Uterus (tissue), 4 donors: ENCODE data around the gene KLHDC4. TPM values are rescaled to one million over a fixed set of nuclear protein-coding genes. Genes with fewer than 3 reads are reported as not detected.
"Not testable (repeated sequence)": the region's sequence is repeated elsewhere in the genome, so short reads cannot be mapped to it uniquely, and the experiment has no call there.

Experiments used
- DNase-seq, 2 donors: peaks; one replicate each; pipeline ENCODE4 v3.0.0-alpha.2; 2019 to 2020
- H3K27ac ChIP-seq, 2 donors: fragments of 200-600 bp; sonication (generic); 1 replicate in 1 of 2; 2 replicates in 1 of 2; pipeline ENCODE4 v1.5.1; 2016 to 2018
- H3K27me3 ChIP-seq, 2 donors: fragments of 200-600 bp; sonication (generic); one replicate each; pipeline ENCODE4 v1.5.1; 2018 to 2019; ENCODE audit warnings: control low read depth in 1 of 2
- H3K36me3 ChIP-seq, 2 donors: fragments of 200-600 bp; sonication (generic); one replicate each; pipeline ENCODE4 v1.5.1; 2019; ENCODE audit warnings: control low read depth in 1 of 2
- H3K4me1 ChIP-seq, 2 donors: fragments of 200-600 bp; sonication (generic); one replicate each; pipeline ENCODE4 v1.5.1; 2018 to 2019; ENCODE audit warnings: control low read depth in 1 of 2
- H3K4me3 ChIP-seq, 2 donors: fragments of 200-600 bp; sonication (generic); 1 replicate in 1 of 2; 2 replicates in 1 of 2; pipeline ENCODE4 v1.5.1; 2018 to 2019; ENCODE audit warnings: mild to moderate bottlenecking in 1 of 2
- H3K9me3 ChIP-seq, 2 donors: fragments of 200-600 bp; sonication (generic); one replicate each; pipeline ENCODE4 v1.5.1; 2019; ENCODE audit warnings: control low read depth in 1 of 2
- CTCF ChIP-seq, 4 experiments: fragments of 200-600 bp in 2 of 4; fragments of 450-650 bp in 2 of 4; sonication (generic) in 2 of 4; IDR thresholded peaks; one replicate each; pipeline ENCODE4 v1.5.1; 2016 to 2019; ENCODE audit warnings: antibody characterized with exemption in 4 of 4, mild to moderate bottlenecking in 2 of 4, moderate library complexity in 1 of 4
- POLR2A ChIP-seq, 2 donors: fragments of 450-650 bp; IDR thresholded peaks; one replicate each; pipeline ENCODE4 v1.6.1; 2016; ENCODE audit warnings: antibody characterized with exemption in 2 of 2, mild to moderate bottlenecking in 1 of 2, moderate library complexity in 1 of 2
- intact Hi-C: fragments of 100-400 bp; cut with DNase I; formaldehyde crosslinking; loops from one replicate; pipeline ENCODE4 v1.15.1; 2023; ENCODE audit warnings: low total_unique reads
- total RNA-seq, 4 donors: library from RNA; depleted of rRNA in 3 of 4; stranded (reverse); fragments of >200 nt in 3 of 4; gene quantifications; one replicate each; pipeline versions ENCODE4 v1.1.0 to v1.2.4, GENCODE V29; 2014 to 2023
- donor health status: DM: yes; HTN: yes; CAD: no.

The KLHDC4 gene
- total RNA-seq, 4 donors from 2014 or later: 25.1 to 49.2 (median 36.4) TPM

- DNase-seq: no peak
- no peak overlapping the region for H3K27ac ChIP-seq
- no peaks in the 10 kb centered on the region for H3K36me3 ChIP-seq
- H3K4me1 ChIP-seq: no peaks in the 10 kb centered on the region
- TF ChIP-seq POLR2A (IDR thresholded peaks at IDR 0.05) (no peak), CTCF (IDR thresholded peaks at IDR 0.05) (no peak)
- no peaks in the 10 kb centered on the region for H3K9me3 ChIP-seq
- intact Hi-C loops: no loop called here
- H3K4me3 ChIP-seq: no peak overlapping the region
- H3K27me3 ChIP-seq: no peaks in the 10 kb centered on the region
Observed at GRCh38 chr16:87784812-87785211, 19.0 kb upstream of the KLHDC4 start.

GRCh38 chr16:87782033-87782432, 16.2 kb upstream of the KLHDC4 start:
- H3K4me3 ChIP-seq: no peak overlapping the region
- no peaks in the 10 kb centered on the region for H3K4me1 ChIP-seq
- intact Hi-C loops: no loop called here
- no peak overlapping the region for H3K27ac ChIP-seq
- TF ChIP-seq POLR2A (IDR thresholded peaks at IDR 0.05) (no peak), CTCF (IDR thresholded peaks at IDR 0.05) (no peak)
- DNase-seq: no peak
- H3K36me3 ChIP-seq: no peaks in the 10 kb centered on the region
- no peaks in the 10 kb centered on the region for H3K27me3 ChIP-seq
- no peaks in the 10 kb centered on the region for H3K9me3 ChIP-seq

- TF ChIP-seq CTCF (IDR thresholded peaks at IDR 0.05): no peak
- no peak for TF ChIP-seq POLR2A (IDR thresholded peaks at IDR 0.05)
- H3K4me1 ChIP-seq: no peaks in the 10 kb centered on the region
- H3K36me3 ChIP-seq: no peaks in the 10 kb centered on the region
- intact Hi-C loops: no loop called here
- no peaks in the 10 kb centered on the region for H3K27me3 ChIP-seq
- no peaks in the 10 kb centered on the region for H3K9me3 ChIP-seq
- no peak overlapping the region for H3K27ac ChIP-seq
- no peak for DNase-seq
- no peak overlapping the region for H3K4me3 ChIP-seq
Observed at GRCh38 chr16:87780385-87780989, 14.7 kb upstream of the KLHDC4 start.

- Histone ChIP-seq H3K9me3 (no peaks in the 10 kb centered on the region), H3K27ac (no peak overlapping the region), H3K4me1 (no peaks in the 10 kb centered on the region), H3K4me3 (no peak overlapping the region), H3K36me3 (no peaks in the 10 kb centered on the region), H3K27me3 (no peaks in the 10 kb centered on the region)
- intact Hi-C loops: loop anchor here (5.0 kb wide), 1 partner anchor 93 kb away; no protein-coding TSS in a partner anchor
- DNase-seq: peak; percentile 74 to 86
- TF ChIP-seq CTCF (IDR thresholded peaks at IDR 0.05) (peak; percentile 85 to 96 (median 91)), POLR2A (IDR thresholded peaks at IDR 0.05) (peak in 1 of 2 donors; percentile 13)
Observed at GRCh38 chr16:87778830-87779579, 13.2 kb upstream of the KLHDC4 start.

GRCh38 chr16:87778476-87778829, 12.7 kb upstream of the KLHDC4 start:
- Histone ChIP-seq H3K27me3 (no peaks in the 10 kb centered on the region), H3K4me1 (no peaks in the 10 kb centered on the region), H3K4me3 (no peak overlapping the region), H3K27ac (no peak overlapping the region), H3K36me3 (no peaks in the 10 kb centered on the region), H3K9me3 (no peaks in the 10 kb centered on the region)
- TF ChIP-seq POLR2A (IDR thresholded peaks at IDR 0.05) (no peak), CTCF (IDR thresholded peaks at IDR 0.05) (no peak)
- intact Hi-C loops: loop anchor here (5.0 kb wide), 1 partner anchor 94 kb away; no protein-coding TSS in a partner anchor
- no peak for DNase-seq

GRCh38 chr16:87773836-87774235, 8.1 kb upstream of the KLHDC4 start:
- DNase-seq: not testable (repeated sequence)

GRCh38 chr16:87767456-87767855, 1.7 kb upstream of the KLHDC4 start:
- H3K4me1 ChIP-seq, H3K27ac ChIP-seq, H3K27me3 ChIP-seq, H3K9me3 ChIP-seq, intact Hi-C loops, H3K4me3 ChIP-seq, H3K36me3 ChIP-seq, DNase-seq: not testable (repeated sequence)

More at GRCh38 chr16:87773836-87774235, 8.1 kb upstream of the KLHDC4 start:
- H3K27ac ChIP-seq, H3K4me1 ChIP-seq, intact Hi-C loops, H3K9me3 ChIP-seq, H3K4me3 ChIP-seq, H3K36me3 ChIP-seq, H3K27me3 ChIP-seq: not testable (repeated sequence)
